Right atrium auricular region (tissue), 2 donors: ENCODE measurements around the gene COA4. TPM values are rescaled to one million over a fixed set of nuclear protein-coding genes. Genes with fewer than 3 reads are reported as not detected.

Experiments
- DNase-seq: peaks from one replicate; pipeline ENCODE4 v3.0.0-alpha.2; 2019; ENCODE audit warnings: low spot score
- H3K27ac ChIP-seq, 2 donors: fragments of 200-600 bp; sonication (generic); 1 replicate in 1 of 2; 2 replicates in 1 of 2; pipeline ENCODE4 v1.5.1; 2016 to 2019
- H3K27me3 ChIP-seq, 2 donors: fragments of 200-600 bp; sonication (generic); one replicate each; pipeline versions ENCODE4 v1.5.1 to v1.6.0; 2017 to 2019
- H3K36me3 ChIP-seq: fragments of 200-600 bp; sonication (generic); one replicate; pipeline ENCODE4 v1.5.1; 2016
- H3K4me1 ChIP-seq, 2 donors: fragments of 200-600 bp; sonication (generic); one replicate each; pipeline versions ENCODE4 v1.5.1 to v1.6.0; 2017 to 2019
- H3K4me3 ChIP-seq, 2 donors: fragments of 200-600 bp; sonication (generic); 1 replicate in 1 of 2; 2 replicates in 1 of 2; pipeline ENCODE4 v1.5.1; 2017 to 2019; ENCODE audit warnings: mild to moderate bottlenecking in 1 of 2, moderate library complexity in 1 of 2
- H3K9me3 ChIP-seq, 2 donors: fragments of 200-600 bp; sonication (generic); one replicate each; pipeline ENCODE4 v1.5.1; 2019
- total RNA-seq, 2 donors: library from RNA; depleted of rRNA; stranded (reverse); fragments of >200 nt; gene quantifications; one replicate each; pipeline ENCODE4 v1.1.0, GENCODE V29; 2016
- TF ChIP-seq, protein P1 (sequence below), 2 donors: fragments of 200-600 bp; sonication (generic); IDR thresholded peaks; one replicate each; pipeline ENCODE4 v1.5.1; 2019; ENCODE audit warnings: antibody characterized with exemption in 2 of 2

Gene COA4
- total RNA-seq, 2 donors from 2014 or later = 90.7 to 102 TPM

DNA sequence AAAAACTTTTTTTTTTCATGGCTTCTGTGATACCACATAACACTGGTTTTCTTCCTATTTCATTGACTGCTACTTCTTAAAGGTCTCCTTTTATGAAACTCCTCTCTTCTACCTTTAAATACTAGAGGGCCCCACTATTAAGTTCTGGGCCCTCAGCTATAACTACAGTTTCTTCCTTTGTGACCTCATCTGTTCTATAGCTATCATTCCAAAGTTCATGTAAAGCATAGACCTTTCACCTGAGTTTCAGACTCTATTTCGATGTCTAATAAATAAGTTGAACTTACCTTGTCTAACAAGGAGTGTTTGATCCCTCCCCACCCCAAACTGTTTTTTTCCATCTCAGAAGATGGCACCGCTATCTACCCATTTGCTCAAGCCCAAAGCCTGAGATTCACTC, 35.4 kb upstream of the COA4 start:
- Histone ChIP-seq H3K4me3 (no peak overlapping the region), H3K27me3 (no peaks in the 10 kb centered on the region), H3K9me3 (no peaks in the 10 kb centered on the region), H3K4me1 (peaks cover 0 to 5% of the 10 kb centered on the region in 2 donors), H3K36me3 (peaks cover 64% of the 10 kb centered on the region), H3K27ac (no peak overlapping the region)
- DNase-seq = no peak
- TF ChIP-seq, protein P1, sequence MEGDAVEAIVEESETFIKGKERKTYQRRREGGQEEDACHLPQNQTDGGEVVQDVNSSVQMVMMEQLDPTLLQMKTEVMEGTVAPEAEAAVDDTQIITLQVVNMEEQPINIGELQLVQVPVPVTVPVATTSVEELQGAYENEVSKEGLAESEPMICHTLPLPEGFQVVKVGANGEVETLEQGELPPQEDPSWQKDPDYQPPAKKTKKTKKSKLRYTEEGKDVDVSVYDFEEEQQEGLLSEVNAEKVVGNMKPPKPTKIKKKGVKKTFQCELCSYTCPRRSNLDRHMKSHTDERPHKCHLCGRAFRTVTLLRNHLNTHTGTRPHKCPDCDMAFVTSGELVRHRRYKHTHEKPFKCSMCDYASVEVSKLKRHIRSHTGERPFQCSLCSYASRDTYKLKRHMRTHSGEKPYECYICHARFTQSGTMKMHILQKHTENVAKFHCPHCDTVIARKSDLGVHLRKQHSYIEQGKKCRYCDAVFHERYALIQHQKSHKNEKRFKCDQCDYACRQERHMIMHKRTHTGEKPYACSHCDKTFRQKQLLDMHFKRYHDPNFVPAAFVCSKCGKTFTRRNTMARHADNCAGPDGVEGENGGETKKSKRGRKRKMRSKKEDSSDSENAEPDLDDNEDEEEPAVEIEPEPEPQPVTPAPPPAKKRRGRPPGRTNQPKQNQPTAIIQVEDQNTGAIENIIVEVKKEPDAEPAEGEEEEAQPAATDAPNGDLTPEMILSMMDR (IDR thresholded peaks at IDR 0.05) = no peak

DNA sequence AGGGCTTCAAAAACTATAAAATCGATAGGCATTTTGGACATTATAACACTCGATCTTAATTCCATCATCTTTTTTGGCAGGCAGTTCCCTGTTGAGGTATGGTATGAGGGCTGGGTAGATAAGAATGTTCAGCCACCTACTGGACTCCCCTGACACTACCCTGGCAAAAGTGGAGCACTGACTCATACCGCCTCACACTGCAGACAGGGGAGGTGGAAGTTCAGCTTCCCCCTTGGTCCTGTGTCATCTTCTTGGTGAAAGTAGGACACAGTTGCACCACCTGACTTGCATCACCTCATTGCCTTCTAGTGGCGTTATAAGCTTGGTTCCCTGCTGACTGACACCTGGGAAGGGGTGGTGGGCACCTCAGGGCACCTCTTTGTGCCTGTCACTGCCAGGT, 30.5 kb upstream of the COA4 start:
- TF ChIP-seq, protein P1 (IDR thresholded peaks at IDR 0.05) = peak in 1 of 2 donors; percentile 46
- Histone ChIP-seq H3K36me3 (peaks cover 23% of the 10 kb centered on the region), H3K4me1 (peaks cover 0 to 5% of the 10 kb centered on the region in 2 donors), H3K4me3 (no peak overlapping the region), H3K27me3 (no peaks in the 10 kb centered on the region), H3K27ac (peak overlapping the region; percentile 46 to 49), H3K9me3 (no peaks in the 10 kb centered on the region)
- DNase-seq = no peak

DNA sequence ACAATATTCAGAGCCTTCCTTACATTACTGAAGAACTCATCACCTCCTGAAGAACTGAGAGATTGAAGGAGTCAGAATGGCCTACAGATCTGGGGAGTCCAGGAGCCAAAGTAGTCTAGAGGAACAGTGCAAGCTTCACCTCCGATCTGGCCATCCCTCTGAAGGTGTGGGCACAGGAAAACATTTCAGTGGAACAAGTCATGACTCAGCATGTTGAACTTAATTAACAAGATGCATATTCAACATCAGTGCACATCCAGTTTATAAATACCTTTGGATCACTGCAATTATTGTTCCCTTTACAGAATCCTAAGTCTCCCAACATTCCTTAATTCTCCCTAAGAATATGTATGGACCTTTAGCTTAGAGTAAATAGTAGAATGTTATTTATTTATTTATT, 25.7 kb upstream of the COA4 start:
- H3K4me1 ChIP-seq = peaks cover 0 to 2% of the 10 kb centered on the region in 2 donors
- H3K4me3 ChIP-seq = no peak overlapping the region
- no peak for DNase-seq
- H3K27me3 ChIP-seq = no peaks in the 10 kb centered on the region
- TF ChIP-seq, protein P1 (IDR thresholded peaks at IDR 0.05) = no peak
- peaks cover 20% of the 10 kb centered on the region for H3K36me3 ChIP-seq
- H3K9me3 ChIP-seq = no peaks in the 10 kb centered on the region
- no peak overlapping the region for H3K27ac ChIP-seq

DNA sequence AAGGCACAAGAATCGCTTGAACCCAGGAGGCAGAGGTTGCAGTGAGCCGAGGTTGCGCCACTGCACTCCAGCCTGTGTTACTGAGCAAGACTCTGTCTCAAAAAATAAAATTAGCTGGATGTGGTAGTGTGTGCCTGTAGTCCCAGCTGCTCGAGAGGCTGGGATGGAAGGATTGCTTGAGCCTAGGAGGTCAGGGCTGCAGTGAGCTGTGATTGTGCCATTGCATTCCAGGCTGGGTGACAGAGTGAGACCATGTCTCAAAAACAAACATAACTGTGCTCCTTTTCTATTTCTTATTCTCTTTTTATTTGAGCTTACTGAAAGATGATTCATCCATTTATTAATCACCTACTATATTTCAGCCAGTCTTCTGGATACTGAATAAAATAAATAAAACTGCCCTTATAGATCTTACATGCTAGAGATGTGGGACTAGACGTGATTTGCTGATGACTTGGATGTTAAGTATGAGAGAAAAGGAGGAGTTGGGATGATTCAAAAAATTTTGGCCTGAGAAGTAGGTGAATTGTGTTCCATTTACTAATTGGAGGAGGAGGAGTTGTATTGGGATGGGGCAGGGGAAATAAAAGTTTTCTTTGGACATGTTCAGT, 18.2 kb upstream of the COA4 start:
- TF ChIP-seq, protein P1 (IDR thresholded peaks at IDR 0.05) = no peak
- Histone ChIP-seq H3K27me3 (no peaks in the 10 kb centered on the region), H3K27ac (no peak overlapping the region), H3K9me3 (no peaks in the 10 kb centered on the region), H3K4me3 (no peak overlapping the region), H3K36me3 (peaks cover 37% of the 10 kb centered on the region), H3K4me1 (no peaks in the 10 kb centered on the region)
- no peak for DNase-seq

DNA sequence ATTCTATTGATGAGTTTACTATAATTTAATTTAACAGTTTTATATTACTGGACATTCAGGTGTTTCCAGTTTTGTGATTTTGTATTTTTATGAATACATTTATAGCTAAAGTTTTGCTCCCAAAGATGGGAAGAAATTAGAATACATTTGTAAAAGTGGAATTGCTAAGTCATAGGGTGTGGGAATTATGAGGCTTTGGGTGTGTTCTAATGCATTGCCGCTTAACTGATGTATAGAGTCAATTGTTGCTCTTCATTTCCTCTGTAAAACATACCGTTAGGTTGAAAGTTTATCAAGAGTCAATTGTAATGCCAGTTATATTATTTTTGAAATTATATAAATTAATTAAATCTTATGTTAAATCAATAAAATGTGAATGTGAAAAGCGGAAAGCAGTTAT, 16.4 kb upstream of the COA4 start:
- no peaks in the 10 kb centered on the region for H3K9me3 ChIP-seq
- no peak for DNase-seq
- no peak overlapping the region for H3K27ac ChIP-seq
- H3K36me3 ChIP-seq = peaks cover 25% of the 10 kb centered on the region
- TF ChIP-seq, protein P1 (IDR thresholded peaks at IDR 0.05) = no peak
- no peak overlapping the region for H3K4me3 ChIP-seq
- no peaks in the 10 kb centered on the region for H3K4me1 ChIP-seq
- H3K27me3 ChIP-seq = no peaks in the 10 kb centered on the region

DNA sequence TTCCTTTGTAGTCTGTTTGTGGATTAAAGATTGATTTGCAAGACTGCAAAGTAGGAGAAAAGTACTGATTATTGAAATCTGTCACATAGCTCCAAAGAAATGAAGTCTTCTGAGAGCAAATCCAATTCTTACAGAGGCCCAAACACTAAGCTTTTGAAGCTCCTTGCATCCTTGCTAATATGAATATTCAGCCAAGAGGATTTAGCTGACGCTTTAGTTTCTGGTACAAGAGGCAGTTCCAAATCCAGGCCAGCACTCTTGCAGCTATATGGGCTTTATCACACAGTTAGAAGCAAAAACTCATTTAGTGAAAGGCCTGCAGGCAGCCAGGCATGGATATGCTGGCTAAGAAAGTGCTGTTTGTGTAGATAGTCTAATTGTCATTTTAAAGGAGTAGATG, 12.9 kb upstream of the COA4 start:
- Histone ChIP-seq H3K9me3 (no peaks in the 10 kb centered on the region), H3K27ac (no peak overlapping the region), H3K4me3 (no peak overlapping the region), H3K36me3 (peaks cover 25% of the 10 kb centered on the region), H3K27me3 (no peaks in the 10 kb centered on the region), H3K4me1 (no peaks in the 10 kb centered on the region)
- DNase-seq = no peak
- TF ChIP-seq, protein P1 (IDR thresholded peaks at IDR 0.05) = no peak
